Activated naive CD4-positive, alpha-beta T cell treated with anti-CD3 and anti-CD28 coated beads, Interleukin-2, amount 10 ng/mL, durations not matched to agents 7 days and 5 days (primary cell): ENCODE data around the gene SCYL2.
"Not testable (repeated sequence)": the region's sequence is repeated elsewhere in the genome, so short reads cannot be mapped to it uniquely, and the experiment has no call there.

ENCODE experiments used
- CTCF ChIA-PET: fragments of 350-600 bp; sonication (Branson Sonifier 250); formaldehyde crosslinking; loops from one replicate; lab custom pipeline; 2021; ENCODE audit warnings: antibody characterized with exemption; lab: Charles Lee
- DNase-seq: peaks from one replicate; pipeline ENCODE4 v3.0.0-alpha.2; 2020
- H3K27ac Mint-ChIP-seq: one replicate; pipeline ENCODE4 v1.8.0; 2021; ENCODE audit warnings: mild to moderate bottlenecking, moderate library complexity, mixed read lengths
- H3K27me3 Mint-ChIP-seq: one replicate; pipeline ENCODE4 v1.8.0; 2021; ENCODE audit warnings: mild to moderate bottlenecking, mixed read lengths
- H3K36me3 Mint-ChIP-seq: one replicate; pipeline ENCODE4 v1.8.0; 2021; ENCODE audit warnings: mixed read lengths
- H3K4me1 Mint-ChIP-seq: one replicate; pipeline ENCODE4 v1.8.0; 2021; ENCODE audit warnings: mixed read lengths
- H3K4me3 Mint-ChIP-seq: one replicate; pipeline ENCODE4 v1.8.0; 2021; ENCODE audit warnings: mild to moderate bottlenecking, moderate library complexity, mixed read lengths
- H3K9me3 Mint-ChIP-seq: one replicate; pipeline ENCODE4 v1.8.0; 2021; ENCODE audit warnings: mixed read lengths

SCYL2 gene

DNA sequence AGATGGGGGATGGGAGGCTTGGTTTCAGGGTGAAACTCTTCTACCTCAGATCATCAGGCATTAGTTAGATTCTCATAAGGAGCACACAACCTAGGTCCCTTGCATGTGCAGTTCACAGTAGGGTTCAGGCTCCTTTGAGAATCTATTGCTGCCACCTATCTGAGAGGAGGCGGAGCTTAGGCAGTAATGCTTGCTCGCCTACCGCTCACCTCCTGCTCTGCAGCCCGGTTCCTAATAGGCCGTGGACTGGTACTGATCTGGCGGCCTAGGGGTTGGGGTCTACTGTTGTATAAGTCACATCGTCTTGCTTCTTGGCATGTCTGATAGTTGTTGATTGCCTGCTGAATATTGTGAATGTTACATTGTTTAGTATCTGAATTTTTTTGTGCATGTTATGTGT is 12.2 kb downstream of the SCYL2 start:
- Mint-ChIP-seq H3K4me1 (peaks cover 5% of the 10 kb centered on the region), H3K27me3 (no peaks in the 10 kb centered on the region), H3K4me3 (no peak overlapping the region), H3K27ac (no peak overlapping the region), H3K36me3 (peaks cover 9% of the 10 kb centered on the region), H3K9me3 (no peaks in the 10 kb centered on the region)
- CTCF ChIA-PET, result no interaction called here
- DNase-seq, result no peak

DNA sequence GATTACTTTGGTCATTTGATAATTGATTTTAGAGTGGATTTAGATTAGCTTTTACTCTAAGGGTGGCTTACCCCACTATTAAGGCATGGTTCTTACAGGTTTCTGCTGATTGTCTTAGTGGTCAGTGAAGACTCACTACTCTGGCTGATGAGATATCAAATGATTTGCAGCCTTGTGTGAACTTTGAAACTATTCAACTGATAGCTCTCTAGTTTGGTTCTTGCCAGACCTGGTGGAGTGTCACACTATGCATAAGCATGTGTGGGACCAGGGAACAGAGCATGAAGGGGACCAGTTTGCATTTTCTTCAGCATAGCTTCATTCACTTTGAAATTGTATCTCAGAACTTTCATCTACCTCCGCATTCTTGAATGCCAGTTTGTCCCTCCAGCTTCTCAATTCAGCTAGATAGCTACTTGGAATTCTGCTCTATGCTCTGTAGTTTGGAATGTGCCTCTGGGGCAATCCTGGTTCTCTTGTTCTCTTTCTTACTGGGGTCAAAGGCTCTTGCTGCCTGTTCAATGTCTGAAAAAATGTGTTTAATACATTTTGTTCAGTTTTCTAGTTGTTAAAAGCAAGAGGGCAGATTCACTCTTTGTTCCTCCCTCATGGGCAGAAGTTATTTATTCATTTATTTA is 12.7 kb downstream of the SCYL2 start:
- Mint-ChIP-seq H3K9me3 (no peaks in the 10 kb centered on the region), H3K27ac (no peak overlapping the region), H3K4me1 (peaks cover 5% of the 10 kb centered on the region), H3K36me3 (peaks cover 9% of the 10 kb centered on the region), H3K4me3 (no peak overlapping the region), H3K27me3 (no peaks in the 10 kb centered on the region)
- CTCF ChIA-PET, result no interaction called here
- no peak for DNase-seq

DNA sequence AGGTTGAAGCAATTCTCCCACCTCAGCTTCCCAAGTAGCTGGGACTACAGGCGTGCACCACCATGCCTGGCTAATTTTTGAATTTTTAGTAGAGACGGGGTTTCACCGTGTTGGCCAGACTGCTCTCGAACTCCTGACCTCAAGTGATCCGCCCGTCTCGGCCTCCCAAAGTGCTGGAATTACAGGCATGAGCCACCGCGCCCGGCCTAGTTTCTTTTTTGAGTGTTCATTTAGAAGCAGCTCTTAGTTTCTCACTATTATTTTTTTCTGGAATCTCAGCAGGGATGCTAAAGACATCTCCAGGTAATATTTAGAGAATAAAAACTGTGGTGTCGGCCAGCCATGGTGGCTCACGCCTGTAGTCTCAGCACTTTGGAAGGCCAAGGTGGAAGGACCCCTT is 17.6 kb downstream of the SCYL2 start:
- CTCF ChIA-PET, H3K36me3 Mint-ChIP-seq, DNase-seq, H3K27ac Mint-ChIP-seq, H3K4me1 Mint-ChIP-seq, H3K4me3 Mint-ChIP-seq, H3K27me3 Mint-ChIP-seq, H3K9me3 Mint-ChIP-seq: not testable (repeated sequence)

DNA sequence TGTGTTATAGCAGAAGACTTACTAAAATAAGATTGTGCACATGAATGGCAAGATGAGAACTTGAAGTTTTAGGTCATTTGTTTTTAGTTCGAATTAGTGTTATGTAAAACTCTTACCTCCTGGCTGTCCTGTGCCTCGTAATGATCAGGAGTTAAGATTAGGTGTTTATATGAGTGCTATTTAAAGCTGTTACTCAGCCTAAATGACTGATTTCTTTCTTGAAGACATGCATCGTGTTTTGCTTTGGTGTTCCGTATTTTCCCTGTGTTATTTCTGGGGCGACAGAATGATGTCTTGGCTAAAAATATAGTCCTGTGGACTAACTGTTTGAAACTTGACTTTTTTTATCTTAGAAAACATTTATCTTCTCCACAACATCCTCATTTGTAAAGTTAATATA is 22.1 kb downstream of the SCYL2 start:
- H3K4me1 Mint-ChIP-seq, result no peaks in the 10 kb centered on the region
- no peaks in the 10 kb centered on the region for H3K9me3 Mint-ChIP-seq
- H3K36me3 Mint-ChIP-seq, result peaks cover 5% of the 10 kb centered on the region
- no peak for DNase-seq
- no peak overlapping the region for H3K4me3 Mint-ChIP-seq
- no peak overlapping the region for H3K27ac Mint-ChIP-seq
- CTCF ChIA-PET, result no interaction called here
- no peaks in the 10 kb centered on the region for H3K27me3 Mint-ChIP-seq

DNA sequence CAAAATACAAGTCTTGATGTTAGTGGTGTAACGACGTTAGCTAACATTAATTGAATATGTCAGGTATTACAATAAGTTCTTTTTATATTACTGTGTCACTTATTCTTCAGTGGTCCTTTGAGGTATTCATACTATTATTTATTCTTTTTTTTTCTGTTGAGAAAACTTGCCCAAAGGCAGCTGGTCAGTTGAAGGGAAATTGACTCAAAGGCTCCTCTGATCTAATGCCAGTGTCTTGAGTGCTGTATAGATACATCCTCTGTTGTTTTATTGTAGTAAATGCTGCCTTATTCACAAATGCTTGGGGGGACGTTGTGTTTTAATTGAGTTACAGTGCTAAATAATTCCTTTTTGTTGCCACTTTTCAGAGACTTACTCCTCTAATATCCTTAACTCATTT is 23.0 kb downstream of the SCYL2 start:
- H3K27ac Mint-ChIP-seq, result no peak overlapping the region
- H3K9me3 Mint-ChIP-seq, result no peaks in the 10 kb centered on the region
- H3K36me3 Mint-ChIP-seq, result peaks cover 5% of the 10 kb centered on the region
- H3K4me1 Mint-ChIP-seq, result no peaks in the 10 kb centered on the region
- no peak for DNase-seq
- H3K4me3 Mint-ChIP-seq, result no peak overlapping the region
- CTCF ChIA-PET, result no interaction called here
- H3K27me3 Mint-ChIP-seq, result no peaks in the 10 kb centered on the region

DNA sequence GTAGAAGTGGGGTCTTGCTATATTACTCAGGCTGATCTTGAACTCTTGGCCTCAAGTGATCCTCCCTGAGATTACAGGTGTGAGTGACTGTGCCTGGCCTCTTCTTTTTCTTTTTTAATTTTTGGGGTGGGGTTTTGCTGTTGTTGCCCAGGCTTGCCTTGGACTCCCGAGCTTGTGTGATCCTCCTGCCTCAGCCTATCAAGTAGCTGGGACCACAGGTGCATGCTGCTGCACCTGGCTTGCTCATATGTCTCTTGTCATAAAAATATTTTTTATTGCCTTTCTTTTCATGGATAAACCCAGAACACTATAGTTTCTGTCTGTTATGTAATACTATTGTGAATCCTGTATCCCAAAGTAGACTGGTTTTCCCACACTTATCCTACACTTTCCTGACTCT is 26.0 kb downstream of the SCYL2 start:
- no peak for DNase-seq
- Mint-ChIP-seq H3K9me3 (no peaks in the 10 kb centered on the region), H3K36me3 (peaks cover 9% of the 10 kb centered on the region), H3K27ac (no peak overlapping the region), H3K4me3 (no peak overlapping the region), H3K27me3 (no peaks in the 10 kb centered on the region), H3K4me1 (no peaks in the 10 kb centered on the region)
- CTCF ChIA-PET, result no interaction called here

DNA sequence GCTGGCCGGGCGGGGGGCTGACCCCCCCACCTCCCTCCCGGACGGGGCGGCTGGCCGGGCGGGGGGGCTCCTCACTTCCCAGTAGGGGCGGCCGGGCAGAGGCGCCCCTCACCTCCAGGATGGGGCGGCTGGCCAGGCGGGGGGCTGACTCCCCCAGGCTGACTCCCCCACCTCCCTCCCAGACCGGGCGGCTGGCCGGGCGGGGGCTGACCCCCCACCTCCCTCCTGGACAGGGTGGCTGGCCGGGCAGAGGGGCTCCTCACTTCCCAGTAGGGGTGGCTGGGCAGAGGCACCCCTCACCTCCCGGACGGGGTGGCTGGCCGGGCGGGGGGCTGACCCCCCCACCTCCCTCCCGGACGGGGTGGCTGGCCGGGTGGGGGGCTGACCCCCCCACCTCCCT is 27.4 kb downstream of the SCYL2 start:
- H3K4me1 Mint-ChIP-seq, H3K27me3 Mint-ChIP-seq, CTCF ChIA-PET, H3K27ac Mint-ChIP-seq, DNase-seq, H3K4me3 Mint-ChIP-seq, H3K9me3 Mint-ChIP-seq: not testable (repeated sequence)
- peaks cover 13% of the 10 kb centered on the region for H3K36me3 Mint-ChIP-seq

DNA sequence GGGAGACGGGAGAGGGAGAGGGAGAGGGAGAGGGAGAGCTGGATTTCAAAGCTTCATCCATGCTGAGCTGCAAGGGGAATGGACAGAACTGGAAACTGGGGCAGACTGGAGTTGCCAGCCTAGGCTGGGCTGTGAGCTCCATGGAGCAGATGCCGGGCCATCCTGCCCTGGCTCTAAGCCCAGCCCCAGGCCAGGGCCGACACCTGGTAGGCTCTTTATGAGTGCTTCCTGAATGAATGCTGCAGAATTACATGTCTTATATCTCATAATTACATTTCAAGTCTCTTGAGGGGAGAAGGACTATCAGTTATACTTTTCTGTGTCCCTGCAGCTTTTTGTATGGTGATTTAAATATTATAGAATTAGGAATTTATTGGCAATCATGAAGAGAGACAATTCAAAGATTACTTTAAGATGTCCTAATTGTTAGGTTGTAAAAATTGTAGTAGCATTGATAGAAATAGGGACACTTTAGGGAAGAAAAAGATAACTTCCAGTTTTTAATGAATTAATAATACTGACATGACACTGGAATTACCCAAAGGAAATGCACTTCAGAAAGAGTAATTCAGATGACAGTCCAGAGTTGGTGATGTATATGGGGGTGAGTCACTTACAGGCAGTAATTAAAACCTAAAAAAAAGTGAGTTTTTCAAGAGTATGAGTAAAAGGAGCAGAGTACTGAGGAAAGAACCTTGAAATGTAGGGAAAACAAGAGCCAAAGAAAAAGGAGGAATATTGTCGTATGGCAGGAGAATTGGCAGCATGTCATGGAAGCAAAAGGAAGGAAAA is 29.0 kb downstream of the SCYL2 start:
- CTCF ChIA-PET, result no interaction called here
- Mint-ChIP-seq H3K4me3 (no peak overlapping the region), H3K36me3 (peaks cover 26% of the 10 kb centered on the region), H3K27me3 (no peaks in the 10 kb centered on the region), H3K9me3 (peaks cover 6% of the 10 kb centered on the region), H3K4me1 (no peaks in the 10 kb centered on the region), H3K27ac (no peak overlapping the region)
- no peak for DNase-seq

DNA sequence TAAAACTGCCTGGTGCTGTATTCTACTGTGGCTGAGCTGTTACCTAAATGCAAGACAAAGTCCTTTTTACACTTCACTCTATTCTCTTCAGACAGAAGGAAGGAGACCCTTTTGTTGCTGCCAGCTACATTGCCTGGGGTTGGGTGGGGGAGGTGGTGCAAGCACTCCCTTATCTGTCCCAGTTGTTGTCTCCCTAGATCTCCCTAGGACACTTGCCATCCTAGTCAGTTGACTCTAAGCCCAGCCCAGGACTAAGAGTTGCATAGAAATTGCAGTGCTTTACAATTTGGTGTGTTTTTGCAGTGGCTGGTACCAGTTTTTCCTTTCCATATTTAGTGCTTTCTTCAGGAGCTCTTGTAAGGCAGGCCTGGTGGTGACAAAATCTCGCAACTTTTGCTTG is 35.1 kb downstream of the SCYL2 start:
- Mint-ChIP-seq H3K36me3 (peaks cover 66% of the 10 kb centered on the region), H3K9me3 (peaks cover 24% of the 10 kb centered on the region), H3K27ac (no peak overlapping the region), H3K4me3 (no peak overlapping the region), H3K27me3 (no peaks in the 10 kb centered on the region), H3K4me1 (no peaks in the 10 kb centered on the region)
- DNase-seq, result no peak
- CTCF ChIA-PET, result no interaction called here

DNA sequence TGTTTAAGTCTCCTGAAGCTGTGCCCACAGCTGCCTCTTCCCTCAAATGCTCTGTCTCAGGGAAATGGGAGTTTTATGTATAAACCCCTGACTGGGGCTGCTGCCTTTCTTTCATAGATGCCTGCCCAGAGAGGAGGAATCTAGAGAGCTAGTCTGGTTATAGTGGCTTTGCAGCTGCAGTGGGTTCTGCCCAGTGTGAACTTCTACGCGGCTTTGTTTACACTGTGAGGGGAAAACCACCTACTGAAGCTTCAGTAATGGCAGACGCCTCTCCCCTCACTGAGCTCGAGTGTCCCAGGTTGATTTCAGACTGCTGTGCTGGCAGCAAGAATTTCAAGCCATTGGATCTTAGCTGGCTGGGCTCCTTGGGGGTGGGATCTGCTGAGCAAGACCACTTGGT is 36.9 kb downstream of the SCYL2 start:
- H3K36me3 Mint-ChIP-seq, result peaks cover 69% of the 10 kb centered on the region
- H3K27ac Mint-ChIP-seq, result no peak overlapping the region
- peaks cover 29% of the 10 kb centered on the region for H3K9me3 Mint-ChIP-seq
- CTCF ChIA-PET, result no interaction called here
- DNase-seq, result no peak
- no peaks in the 10 kb centered on the region for H3K27me3 Mint-ChIP-seq
- H3K4me1 Mint-ChIP-seq, result no peaks in the 10 kb centered on the region
- H3K4me3 Mint-ChIP-seq, result no peak overlapping the region

DNA sequence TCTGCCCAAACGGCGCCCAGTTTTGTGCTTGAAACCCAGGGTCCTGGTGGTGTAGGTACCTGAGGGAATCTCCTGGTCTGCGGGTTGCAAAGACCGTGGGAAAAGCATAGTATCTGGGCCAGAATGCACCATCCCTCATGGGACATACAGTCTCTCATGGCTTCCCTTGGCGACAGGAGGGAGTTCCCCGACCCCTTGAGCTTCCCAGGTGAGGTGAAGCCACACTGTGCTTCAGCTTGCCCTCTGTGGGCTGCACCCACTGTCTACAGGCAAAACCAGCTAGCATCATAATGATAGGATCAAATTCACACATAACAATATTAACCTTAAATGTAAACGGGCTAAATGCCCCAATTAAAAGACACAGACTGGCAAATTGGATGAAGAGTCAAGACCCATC is 37.4 kb downstream of the SCYL2 start:
- CTCF ChIA-PET, H3K4me3 Mint-ChIP-seq, H3K27me3 Mint-ChIP-seq, H3K4me1 Mint-ChIP-seq, DNase-seq, H3K27ac Mint-ChIP-seq: not testable (repeated sequence)
- Mint-ChIP-seq H3K36me3 (peaks cover 67% of the 10 kb centered on the region), H3K9me3 (peaks cover 29% of the 10 kb centered on the region)

DNA sequence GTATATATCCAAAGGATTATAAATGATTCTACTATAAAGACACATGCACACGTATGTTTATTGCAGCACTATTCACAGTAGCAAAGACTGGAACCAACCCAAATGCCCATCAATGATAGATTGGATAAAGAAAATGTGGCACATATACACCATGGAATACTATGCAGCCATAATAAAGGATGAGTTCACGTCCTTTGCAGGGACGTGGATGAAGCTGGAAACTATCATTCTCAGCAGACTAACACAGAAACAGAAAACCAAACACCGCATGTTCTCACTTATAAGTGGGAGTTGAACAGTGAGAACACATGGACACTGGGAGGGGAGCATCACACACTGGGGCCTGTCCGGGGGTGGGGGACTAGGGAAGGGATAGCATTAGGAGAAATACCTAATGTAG is 41.2 kb downstream of the SCYL2 start:
- not testable (repeated sequence) for H3K4me1 Mint-ChIP-seq, DNase-seq
- peaks cover 18% of the 10 kb centered on the region for H3K9me3 Mint-ChIP-seq

DNA sequence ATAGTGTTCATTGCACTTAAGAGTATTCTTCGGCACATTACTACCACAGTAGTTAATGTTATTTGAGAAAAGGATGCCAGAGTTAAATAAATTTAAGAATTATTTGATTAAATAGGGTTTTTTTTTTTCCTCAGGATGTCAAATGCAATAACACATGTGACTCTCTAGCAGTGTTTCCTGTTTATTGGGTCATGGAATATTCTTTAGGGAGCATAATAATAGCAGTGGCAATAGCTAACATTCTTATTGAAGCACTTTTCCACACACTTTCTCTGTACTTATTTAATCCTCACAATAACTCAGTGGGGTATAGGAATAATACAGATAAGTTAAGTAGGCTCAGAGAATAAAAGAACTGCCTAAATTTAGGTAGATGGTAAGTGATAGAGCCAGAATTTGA is 44.3 kb downstream of the SCYL2 start:
- Mint-ChIP-seq H3K27me3 (no peaks in the 10 kb centered on the region), H3K9me3 (peaks cover 6% of the 10 kb centered on the region), H3K27ac (no peak overlapping the region), H3K4me1 (no peaks in the 10 kb centered on the region), H3K36me3 (peaks cover 22% of the 10 kb centered on the region), H3K4me3 (no peak overlapping the region)
- DNase-seq, result no peak
- CTCF ChIA-PET, result no interaction called here

More for the DNA sequence above, 41.2 kb downstream of the SCYL2 start:
- CTCF ChIA-PET, H3K27ac Mint-ChIP-seq, H3K4me3 Mint-ChIP-seq, H3K27me3 Mint-ChIP-seq: not testable (repeated sequence)
- H3K36me3 Mint-ChIP-seq, result peaks cover 41% of the 10 kb centered on the region

DNA sequence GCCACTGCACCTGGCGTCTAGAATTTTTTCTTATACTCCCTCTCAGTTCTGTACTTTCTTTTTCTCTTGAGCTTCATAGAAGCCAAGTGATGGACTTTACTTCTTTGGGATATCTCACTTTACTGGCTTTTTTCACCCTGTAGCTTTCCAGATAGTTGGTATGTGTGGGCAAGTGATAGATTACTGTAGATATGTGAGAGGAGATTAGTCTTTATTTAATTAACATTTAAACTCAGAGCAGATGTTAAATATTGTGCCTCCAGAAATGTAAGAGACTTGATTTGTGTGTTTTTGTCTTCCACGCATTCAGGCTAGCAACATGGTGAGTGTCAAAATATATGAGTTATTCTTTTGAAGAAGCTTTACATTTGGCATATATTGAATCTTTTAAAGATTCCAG is 50.4 kb downstream of the SCYL2 start:
- no peak overlapping the region for H3K27ac Mint-ChIP-seq
- CTCF ChIA-PET, result no interaction called here

DNA sequence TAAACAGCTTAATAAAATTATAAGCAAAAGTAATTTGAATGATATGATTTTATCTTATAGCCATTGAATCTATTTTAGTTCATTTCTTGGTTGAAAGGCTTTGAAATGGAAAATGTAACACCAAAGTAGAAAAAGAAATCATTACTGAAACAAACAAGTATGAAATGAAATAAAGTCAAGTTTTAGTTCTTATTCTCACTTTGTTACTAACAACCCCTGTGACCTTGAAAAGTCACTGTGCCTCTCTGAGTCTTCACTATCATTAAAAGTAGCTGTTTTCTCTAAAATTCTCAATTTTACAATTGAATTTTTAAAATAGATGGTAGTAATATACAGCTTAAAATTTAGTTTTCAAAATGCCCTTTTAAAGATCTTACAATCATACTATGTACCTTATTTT is 57.5 kb downstream of the SCYL2 start:
- H3K27ac Mint-ChIP-seq, result no peak overlapping the region
- CTCF ChIA-PET, result no interaction called here
- H3K4me3 Mint-ChIP-seq, result no peak overlapping the region
- no peaks in the 10 kb centered on the region for H3K4me1 Mint-ChIP-seq
- H3K36me3 Mint-ChIP-seq, result peaks cover 21% of the 10 kb centered on the region
- DNase-seq, result no peak
- no peaks in the 10 kb centered on the region for H3K27me3 Mint-ChIP-seq
- H3K9me3 Mint-ChIP-seq, result no peaks in the 10 kb centered on the region

More for the DNA sequence above, 50.4 kb downstream of the SCYL2 start:
- peaks cover 23% of the 10 kb centered on the region for H3K36me3 Mint-ChIP-seq
- no peaks in the 10 kb centered on the region for H3K9me3 Mint-ChIP-seq
- no peaks in the 10 kb centered on the region for H3K4me1 Mint-ChIP-seq
- no peaks in the 10 kb centered on the region for H3K27me3 Mint-ChIP-seq
- DNase-seq, result no peak
- H3K4me3 Mint-ChIP-seq, result no peak overlapping the region
